ENCODE results near the gene NRF1.

NRF1 gene

DNA sequence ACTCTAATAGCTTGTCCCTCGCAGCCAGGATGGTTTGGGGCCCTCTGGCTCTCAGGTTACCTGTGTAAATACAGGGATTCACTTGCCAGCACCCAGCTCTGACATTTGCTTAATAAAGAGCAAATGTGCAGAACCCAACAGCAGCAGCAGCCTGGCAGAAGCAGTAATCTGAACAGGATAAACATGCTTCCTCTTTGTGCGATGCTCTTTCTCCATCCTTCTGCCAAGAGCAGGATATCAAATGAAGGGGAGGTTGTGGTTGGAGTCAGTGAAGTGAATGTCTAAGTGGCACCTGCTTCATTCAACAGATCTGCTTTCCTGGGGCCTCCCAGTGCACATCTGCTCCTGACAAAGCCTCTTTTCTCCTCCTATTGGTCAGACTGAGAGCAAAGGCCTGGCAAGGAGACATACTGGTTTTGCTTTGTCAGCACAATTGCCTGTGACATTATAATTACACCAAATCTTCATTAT, 130.3 kb downstream of the NRF1 start:
- CTCF ChIA-PET, result no interaction called here
- no peak for DNase-seq (ENCODE audit: extremely low spot score)
- POLR2A ChIA-PET, result no interaction called here
- TF ChIP-seq CTBP1 (IDR thresholded peaks at IDR 0.05; ENCODE audit: borderline replicate concordance), result no peak
- TF ChIP-seq FOXK2 (IDR thresholded peaks at IDR 0.05), result no peak

DNA sequence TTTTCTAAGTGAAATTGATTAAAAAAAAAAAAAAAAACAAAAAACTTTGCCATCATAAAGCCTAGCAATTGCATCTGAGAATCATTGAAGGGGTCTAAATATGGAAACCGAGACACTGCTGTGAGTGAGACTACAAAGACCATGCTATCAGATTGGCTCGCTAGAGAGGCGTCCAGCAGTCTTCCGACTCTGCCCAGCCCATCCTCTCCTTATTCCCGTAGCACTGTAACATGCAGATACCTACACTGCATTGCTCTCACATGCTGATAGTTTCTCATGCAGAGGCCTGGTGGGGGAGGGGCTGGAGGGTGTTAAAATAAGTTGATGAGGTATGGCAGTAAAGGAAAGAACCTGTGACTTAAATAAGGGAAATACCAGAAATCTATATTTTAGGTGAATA, 130.7 kb downstream of the NRF1 start:
- ChIA-PET CTCF (no interaction called here), POLR2A (no interaction called here)
- TF ChIP-seq FOXA1 (IDR thresholded peaks at IDR 0.05) (no peak), FOXM1 (IDR thresholded peaks at IDR 0.05; ENCODE audit: borderline replicate concordance) (no peak), TARDBP (IDR thresholded peaks at IDR 0.05) (no peak), ZNF384 (IDR thresholded peaks at IDR 0.05) (no peak), L3MBTL2 (conservative IDR thresholded peaks at IDR 0.05) (no peak), ARNT (IDR thresholded peaks at IDR 0.05) (no peak), NFRKB (IDR thresholded peaks at IDR 0.05) (no peak), HDGF (IDR thresholded peaks at IDR 0.05; ENCODE audit: borderline replicate concordance) (no peak), CTBP1 (IDR thresholded peaks at IDR 0.05; ENCODE audit: borderline replicate concordance) (no peak)
- TF ChIP-seq, protein P1, sequence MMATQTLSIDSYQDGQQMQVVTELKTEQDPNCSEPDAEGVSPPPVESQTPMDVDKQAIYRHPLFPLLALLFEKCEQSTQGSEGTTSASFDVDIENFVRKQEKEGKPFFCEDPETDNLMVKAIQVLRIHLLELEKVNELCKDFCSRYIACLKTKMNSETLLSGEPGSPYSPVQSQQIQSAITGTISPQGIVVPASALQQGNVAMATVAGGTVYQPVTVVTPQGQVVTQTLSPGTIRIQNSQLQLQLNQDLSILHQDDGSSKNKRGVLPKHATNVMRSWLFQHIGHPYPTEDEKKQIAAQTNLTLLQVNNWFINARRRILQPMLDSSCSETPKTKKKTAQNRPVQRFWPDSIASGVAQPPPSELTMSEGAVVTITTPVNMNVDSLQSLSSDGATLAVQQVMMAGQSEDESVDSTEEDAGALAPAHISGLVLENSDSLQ (IDR thresholded peaks at IDR 0.05), result no peak
- DNase-seq (ENCODE audit: extremely low spot score), result no peak

DNA sequence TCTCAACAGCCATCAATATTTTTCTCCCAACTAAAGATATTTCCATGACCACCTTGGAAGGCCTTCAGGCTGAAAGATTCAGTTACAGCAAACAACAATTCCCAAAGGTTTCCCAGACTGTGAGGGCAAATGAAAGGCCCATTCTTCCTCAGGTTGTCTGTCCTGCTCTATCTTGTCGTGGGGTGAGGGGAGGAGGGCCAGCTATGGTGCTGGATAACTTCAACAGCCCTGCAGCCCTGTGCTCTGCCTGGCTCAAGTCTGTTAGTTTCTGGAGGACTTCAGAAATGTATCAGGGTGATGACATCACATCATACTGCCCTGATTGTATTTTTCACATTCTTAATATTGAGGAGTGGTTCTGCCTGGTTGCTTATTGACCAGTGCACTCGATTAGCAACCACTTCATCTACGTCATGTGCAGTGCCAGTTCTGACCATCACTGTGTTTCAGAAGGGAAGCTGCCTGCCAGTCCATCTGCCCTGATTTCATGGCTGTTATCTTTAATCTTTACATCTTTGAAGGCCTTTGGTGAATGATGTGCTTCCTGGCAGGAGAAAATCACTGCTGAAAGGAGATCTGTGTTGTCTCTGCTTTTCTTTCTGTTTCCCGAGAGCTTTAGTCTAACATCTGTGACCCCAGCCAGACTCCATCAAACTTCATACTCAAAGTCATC, 135.5 kb downstream of the NRF1 start:
- POLR2A ChIA-PET, result no interaction called here
- TF ChIP-seq FOXK2 (IDR thresholded peaks at IDR 0.05), result no peak
- TF ChIP-seq NFRKB (IDR thresholded peaks at IDR 0.05), result no peak
- TF ChIP-seq, protein P1 (IDR thresholded peaks at IDR 0.05), result no peak
- no peak for TF ChIP-seq HDGF (IDR thresholded peaks at IDR 0.05; ENCODE audit: borderline replicate concordance)
- no peak for TF ChIP-seq ARNT (IDR thresholded peaks at IDR 0.05)
- no peak for TF ChIP-seq BHLHE40 (IDR thresholded peaks at IDR 0.05; ENCODE audit: borderline replicate concordance)
- no peak for TF ChIP-seq TARDBP (IDR thresholded peaks at IDR 0.05)
- no peak for TF ChIP-seq CTBP1 (IDR thresholded peaks at IDR 0.05; ENCODE audit: borderline replicate concordance)
- DNase-seq (ENCODE audit: extremely low spot score), result no peak
- CTCF ChIA-PET, result no interaction called here

DNA sequence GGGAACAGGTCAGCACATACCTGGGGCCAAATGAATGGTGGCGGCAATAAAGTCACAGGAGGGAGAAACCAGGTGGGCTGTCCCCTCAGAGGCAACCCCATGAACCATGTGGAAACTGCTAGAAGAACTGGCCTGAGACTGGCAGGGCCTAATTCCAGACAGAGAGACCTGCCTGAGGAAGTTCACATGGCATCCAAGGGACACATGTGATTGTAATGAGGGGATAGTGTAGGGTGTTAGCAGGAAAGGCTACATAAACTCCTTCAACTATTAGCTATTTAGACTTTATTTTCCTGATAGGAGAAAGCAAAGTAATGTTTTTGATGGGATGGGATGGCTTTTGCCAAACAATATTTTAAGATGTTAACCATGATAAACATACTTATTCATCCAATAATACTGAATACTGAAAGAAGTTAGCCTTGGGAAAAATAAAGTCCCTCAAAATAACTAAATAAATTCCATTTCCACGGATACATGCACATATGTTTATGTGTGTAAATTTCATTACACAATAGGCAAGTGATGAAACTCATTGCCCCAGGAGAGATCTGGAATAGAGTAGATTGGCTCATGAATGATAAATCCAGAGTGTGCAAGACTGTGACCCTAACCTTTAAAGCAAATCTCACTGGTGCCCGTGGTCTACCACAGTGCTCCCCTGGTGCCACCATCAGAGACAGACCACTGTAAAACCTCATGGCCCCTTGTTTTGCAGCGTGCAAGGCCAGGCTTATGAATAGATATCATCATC, 137.0 kb downstream of the NRF1 start:
- CTCF ChIA-PET, result no interaction called here
- TF ChIP-seq, protein P1 (IDR thresholded peaks at IDR 0.05), result no peak
- TF ChIP-seq BHLHE40 (IDR thresholded peaks at IDR 0.05; ENCODE audit: borderline replicate concordance) (no peak), HDGF (IDR thresholded peaks at IDR 0.05; ENCODE audit: borderline replicate concordance) (no peak), NFRKB (IDR thresholded peaks at IDR 0.05) (no peak), FOXK2 (IDR thresholded peaks at IDR 0.05) (no peak)
- POLR2A ChIA-PET, result no interaction called here
- no peak for DNase-seq (ENCODE audit: extremely low spot score)

DNA sequence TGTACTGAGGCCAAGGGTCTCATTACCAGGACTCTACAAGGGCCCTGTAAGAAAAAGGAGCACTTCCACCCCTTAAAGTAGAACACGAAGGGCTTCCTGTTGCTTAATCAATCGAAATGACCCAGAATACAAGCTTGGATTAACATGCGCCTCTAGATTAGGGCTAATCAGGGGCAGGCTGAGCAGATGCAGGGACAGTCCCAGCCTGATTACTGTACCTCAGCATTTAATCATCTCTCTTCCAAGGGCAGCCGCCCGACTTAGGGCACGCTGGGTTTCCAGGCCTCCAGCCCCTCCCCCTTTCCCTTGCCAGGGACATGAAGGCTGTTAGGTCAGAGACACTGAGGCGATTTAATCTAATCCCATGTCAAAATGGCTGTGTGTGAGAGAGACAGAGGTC, 138.6 kb downstream of the NRF1 start:
- DNase-seq (ENCODE audit: extremely low spot score), result no peak
- ChIA-PET POLR2A (no interaction called here), CTCF (interaction anchor here (0.6 kb wide), 1 partner anchor 15 kb away, joined by 3 read pairs; no protein-coding TSS in a partner anchor)
- TF ChIP-seq ZNF384 (IDR thresholded peaks at IDR 0.05) (no peak), SP1 (IDR thresholded peaks at IDR 0.05) (no peak), FOXM1 (IDR thresholded peaks at IDR 0.05; ENCODE audit: borderline replicate concordance) (no peak), ARNT (IDR thresholded peaks at IDR 0.05) (no peak), HDGF (IDR thresholded peaks at IDR 0.05; ENCODE audit: borderline replicate concordance) (no peak), FOXK2 (IDR thresholded peaks at IDR 0.05) (no peak), LEF1 (IDR thresholded peaks at IDR 0.05; ENCODE audit: borderline replicate concordance) (no peak), ELF4 (IDR thresholded peaks at IDR 0.05) (no peak), CTBP1 (IDR thresholded peaks at IDR 0.05; ENCODE audit: borderline replicate concordance) (no peak), SUZ12 (IDR thresholded peaks at IDR 0.05) (no peak), BHLHE40 (IDR thresholded peaks at IDR 0.05; ENCODE audit: borderline replicate concordance) (no peak)
- TF ChIP-seq, protein P1 (IDR thresholded peaks at IDR 0.05), result no peak

DNA sequence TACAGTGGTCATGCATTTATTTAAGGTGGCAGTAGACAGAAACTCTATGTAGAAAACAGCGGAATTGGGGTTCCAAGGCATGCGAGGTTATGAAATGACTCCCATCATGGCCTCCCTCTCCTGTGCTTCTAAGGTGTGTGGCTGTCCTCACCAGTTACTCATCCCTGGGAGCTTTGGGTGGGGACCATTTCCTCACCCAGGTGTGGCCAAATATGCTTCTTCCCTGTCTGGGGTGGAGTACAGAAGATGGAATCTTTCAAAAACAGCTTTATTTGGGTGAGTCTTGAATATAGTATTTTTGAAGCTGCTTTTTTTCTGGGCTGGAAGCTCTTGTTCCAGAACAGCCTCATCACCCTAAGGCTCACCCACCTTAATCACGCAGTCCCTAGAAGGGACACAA, 139.0 kb downstream of the NRF1 start:
- ChIA-PET POLR2A (no interaction called here), CTCF (no interaction called here)
- TF ChIP-seq TARDBP (IDR thresholded peaks at IDR 0.05), result no peak
- TF ChIP-seq BHLHE40 (IDR thresholded peaks at IDR 0.05; ENCODE audit: borderline replicate concordance), result no peak
- TF ChIP-seq FOXA1 (IDR thresholded peaks at IDR 0.05), result no peak
- no peak for TF ChIP-seq SUZ12 (IDR thresholded peaks at IDR 0.05)
- TF ChIP-seq ZNF384 (IDR thresholded peaks at IDR 0.05), result no peak
- no peak for TF ChIP-seq CTBP1 (IDR thresholded peaks at IDR 0.05; ENCODE audit: borderline replicate concordance)
- no peak for TF ChIP-seq ARNT (IDR thresholded peaks at IDR 0.05)
- no peak for TF ChIP-seq NFRKB (IDR thresholded peaks at IDR 0.05)
- no peak for TF ChIP-seq FOXM1 (IDR thresholded peaks at IDR 0.05; ENCODE audit: borderline replicate concordance)
- no peak for DNase-seq (ENCODE audit: extremely low spot score)

Measured in HEK293T (cell line).